ENCODE results near the gene RAB31.

GRCh38 chr18:9726936-9727335, 18.8 kb downstream of the RAB31 start:
- no peak for TF ChIP-seq CTCF (IDR thresholded peaks at IDR 0.05; ENCODE audit: borderline replicate concordance, extremely low read depth, low read length, poor library complexity, severe bottlenecking)
- TF ChIP-seq EZH2 (IDR thresholded peaks at IDR 0.05; ENCODE audit: borderline replicate concordance, low read depth, low read length, severe bottlenecking), result no peak

Data from DND-41 (cell line).